Measurements from ENCODE around the gene TMPRSS7. TPM values are rescaled to one million over a fixed set of nuclear protein-coding genes. Genes with fewer than 3 reads are reported as not detected.

The TMPRSS7 gene
- total RNA-seq, 4 donors from 2014 or later: not detected

GRCh38 chr3:112115161-112115739, 80.7 kb downstream of the TMPRSS7 start:
- TF ChIP-seq POLR2A (IDR thresholded peaks at IDR 0.05) (no peak), CTCF (IDR thresholded peaks at IDR 0.05) (no peak), POLR2AphosphoS5 (IDR thresholded peaks at IDR 0.05) (no peak), EP300 (IDR thresholded peaks at IDR 0.05) (no peak)
- ATAC-seq: no peak
- no peaks in the 10 kb centered on the region for H3K9me3 ChIP-seq
- no peaks in the 10 kb centered on the region for H3K4me1 ChIP-seq
- H3K27me3 ChIP-seq: no peaks in the 10 kb centered on the region
- H3K27ac ChIP-seq: no peak overlapping the region
- H3K36me3 ChIP-seq: no peaks in the 10 kb centered on the region
- WGBS, 2 donors (ENCODE audit: low coverage in 1 of 2): 85 to 86% methylated on average over 5 of the region's 6 CpGs
- H3K4me3 ChIP-seq: no peak overlapping the region

- H3K4me3 ChIP-seq: no peak overlapping the region
- no peaks in the 10 kb centered on the region for H3K4me1 ChIP-seq
- H3K27me3 ChIP-seq: no peaks in the 10 kb centered on the region
- TF ChIP-seq CTCF (IDR thresholded peaks at IDR 0.05) (no peak), POLR2A (IDR thresholded peaks at IDR 0.05) (no peak), EP300 (IDR thresholded peaks at IDR 0.05) (no peak), POLR2AphosphoS5 (IDR thresholded peaks at IDR 0.05) (no peak)
- no peaks in the 10 kb centered on the region for H3K9me3 ChIP-seq
- H3K36me3 ChIP-seq: no peaks in the 10 kb centered on the region
- H3K27ac ChIP-seq: no peak overlapping the region
- no peak for ATAC-seq
- 75 to 92% methylated on average over 6 of the region's 6 CpGs for WGBS, 2 donors (ENCODE audit: low coverage in 1 of 2)
These were observed 81.4 kb downstream of the TMPRSS7 start for GRCh38 chr3:112115806-112116383.

GRCh38 chr3:112116748-112117186, 82.2 kb downstream of the TMPRSS7 start:
- no peak for TF ChIP-seq CTCF (IDR thresholded peaks at IDR 0.05)
- no peak for TF ChIP-seq POLR2AphosphoS5 (IDR thresholded peaks at IDR 0.05)
- TF ChIP-seq EP300 (IDR thresholded peaks at IDR 0.05): no peak
- no peak for TF ChIP-seq POLR2A (IDR thresholded peaks at IDR 0.05)
- no peaks in the 10 kb centered on the region for H3K36me3 ChIP-seq
- no peak overlapping the region for H3K27ac ChIP-seq
- ATAC-seq: no peak
- H3K9me3 ChIP-seq: no peaks in the 10 kb centered on the region
- no peaks in the 10 kb centered on the region for H3K27me3 ChIP-seq
- no peaks in the 10 kb centered on the region for H3K4me1 ChIP-seq
- peak overlapping the region in 1 of 2 donors; percentile 27 for H3K4me3 ChIP-seq
- WGBS, 2 donors (ENCODE audit: low coverage in 1 of 2): 52 to 73% methylated on average over 9 to 13 of the region's 13 CpGs

GRCh38 chr3:112117415-112117814, 82.9 kb downstream of the TMPRSS7 start:
- H3K4me3 ChIP-seq: no peak overlapping the region
- H3K4me1 ChIP-seq: no peaks in the 10 kb centered on the region
- ATAC-seq: no peak
- no peaks in the 10 kb centered on the region for H3K36me3 ChIP-seq
- no peaks in the 10 kb centered on the region for H3K27me3 ChIP-seq
- H3K27ac ChIP-seq: no peak overlapping the region
- WGBS, 2 donors (ENCODE audit: low coverage in 1 of 2): 87 to 100% methylated on average over 1 of the region's 1 CpG
- no peaks in the 10 kb centered on the region for H3K9me3 ChIP-seq
- TF ChIP-seq CTCF (IDR thresholded peaks at IDR 0.05): no peak
- no peak for TF ChIP-seq POLR2AphosphoS5 (IDR thresholded peaks at IDR 0.05)
- no peak for TF ChIP-seq EP300 (IDR thresholded peaks at IDR 0.05)
- no peak for TF ChIP-seq POLR2A (IDR thresholded peaks at IDR 0.05)
